ENCODE data around the gene BID.
A peak's percentile ranks its signal among the peaks of the same experiment; 100 is the strongest.

The BID gene

DNA sequence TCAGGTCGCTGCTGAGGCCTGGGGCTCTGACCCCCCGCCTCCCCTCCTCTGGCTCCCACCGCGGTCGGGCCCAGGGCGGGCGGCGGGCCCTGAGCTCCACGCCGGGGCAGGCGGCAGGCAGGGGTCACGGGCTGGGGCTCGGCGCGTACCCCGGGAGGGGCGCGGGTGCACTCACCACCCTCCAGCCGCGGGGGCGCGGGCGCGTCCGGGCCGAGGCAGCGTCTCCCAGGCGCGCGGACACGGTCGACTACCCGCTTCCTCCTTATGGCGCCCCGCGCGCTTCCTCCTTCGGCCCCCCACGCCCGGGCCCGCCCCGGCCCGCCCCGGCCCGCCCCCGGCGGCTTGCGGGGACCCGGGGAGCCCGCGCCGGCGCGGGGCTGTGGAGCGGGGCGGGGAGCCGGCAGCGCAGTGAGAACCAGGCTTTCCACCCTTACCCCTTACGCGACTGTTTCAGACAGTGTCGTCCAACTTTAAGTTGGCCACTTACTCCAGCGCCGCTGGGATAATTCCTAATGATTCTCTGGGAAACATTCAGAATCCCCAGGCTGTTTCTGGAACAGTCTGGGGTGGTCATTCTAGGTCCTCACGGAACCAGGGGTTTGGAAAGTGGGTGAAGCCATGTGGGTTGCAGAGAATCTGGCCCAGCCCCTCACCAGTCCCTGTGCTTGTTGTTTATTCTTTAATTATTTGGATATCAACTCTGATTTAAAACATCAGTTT, at the start of gene BID:
TSS of gene BID (minus strand) at position 264 of the 720 bp plus-strand sequence. CDS start 24,353 bp downstream, outside the sequence.
- peak; percentile 25 for DNase-seq

DNA sequence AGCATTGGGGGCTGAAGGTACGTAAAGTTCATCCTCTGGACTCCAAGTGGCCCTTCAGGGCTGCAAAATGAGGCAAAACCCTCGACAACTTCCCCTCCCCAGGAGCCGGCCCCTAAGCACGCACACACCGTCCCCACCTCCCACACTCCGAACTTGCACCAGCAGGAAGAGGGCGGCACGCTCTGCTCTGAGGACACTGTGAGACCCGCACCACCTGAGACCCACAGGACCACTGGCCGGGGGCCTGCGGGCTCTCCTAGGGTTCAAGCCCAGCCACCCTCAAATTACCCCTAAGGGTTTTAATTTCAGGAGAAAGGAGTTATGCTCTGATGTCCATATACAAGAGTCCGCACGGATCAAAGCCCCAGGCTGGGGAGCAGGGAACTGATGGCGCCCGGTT, 49.7 kb upstream of the BID start:
- DNase-seq = no peak

DNA sequence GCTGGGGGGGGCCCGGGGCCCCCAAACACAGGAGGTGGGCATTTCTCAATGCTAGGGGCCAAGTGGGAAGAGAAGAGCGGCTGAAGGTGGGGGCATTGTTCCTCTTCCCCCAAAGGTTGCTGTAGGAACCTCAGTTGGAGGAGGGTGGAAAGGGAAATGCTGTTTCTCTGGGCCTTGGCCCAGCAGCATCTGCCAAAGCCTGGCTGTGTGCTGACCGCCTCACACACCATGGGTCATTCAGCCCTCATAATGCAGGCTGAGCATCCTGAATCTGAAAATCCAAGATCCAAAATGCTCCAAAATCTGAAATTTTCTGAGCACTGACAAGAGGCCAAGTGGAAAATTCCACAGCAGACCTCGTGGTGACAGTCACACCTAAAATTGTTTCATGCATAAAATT, 49.0 kb upstream of the BID start:
- no peak for DNase-seq

DNA sequence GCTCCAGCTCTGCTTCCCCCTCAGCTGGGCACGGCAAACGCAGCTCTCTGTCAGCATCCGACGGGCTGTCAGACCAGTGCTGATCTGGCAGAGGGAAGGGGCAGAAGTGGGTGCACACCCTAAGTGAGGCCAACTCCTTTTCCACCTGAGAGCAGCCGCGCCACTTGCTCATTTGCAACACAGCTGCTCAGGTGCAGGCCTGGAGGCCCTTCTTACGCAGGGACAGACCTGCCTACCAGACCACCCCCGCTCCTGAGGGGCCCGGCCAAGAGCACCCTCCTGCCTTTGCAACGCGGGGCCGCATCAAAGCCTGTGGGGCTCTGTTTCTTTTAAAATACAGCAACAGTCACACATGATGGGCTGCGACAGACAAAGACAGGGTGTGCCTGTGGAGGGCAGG, 47.8 kb upstream of the BID start:
- no peak for DNase-seq

DNA sequence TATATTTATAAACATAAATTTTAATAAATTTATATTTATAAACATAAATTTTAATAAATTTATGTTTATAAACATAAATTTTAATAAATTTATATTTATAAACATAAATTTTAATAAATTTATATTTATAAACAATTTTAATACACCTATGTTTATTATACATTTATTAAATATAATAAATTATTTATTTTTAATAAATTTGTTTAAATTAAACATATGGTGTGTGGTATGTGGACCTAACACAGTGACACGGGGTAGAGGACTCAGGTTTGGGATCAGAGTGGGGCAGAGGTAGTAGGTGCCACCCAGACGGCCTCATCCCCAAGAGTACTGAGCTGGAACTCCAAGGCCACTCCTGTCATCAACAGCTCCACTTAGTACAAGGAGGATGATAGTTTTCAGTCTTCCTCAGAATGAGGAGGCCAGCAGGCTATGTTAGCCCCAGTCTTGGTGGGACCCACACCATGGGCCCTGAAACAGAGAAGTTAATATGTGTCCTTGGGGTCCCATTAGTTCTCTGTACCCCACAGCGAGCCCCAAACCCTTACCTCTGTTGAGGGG, 46.7 kb upstream of the BID start:
- no peak for DNase-seq

DNA sequence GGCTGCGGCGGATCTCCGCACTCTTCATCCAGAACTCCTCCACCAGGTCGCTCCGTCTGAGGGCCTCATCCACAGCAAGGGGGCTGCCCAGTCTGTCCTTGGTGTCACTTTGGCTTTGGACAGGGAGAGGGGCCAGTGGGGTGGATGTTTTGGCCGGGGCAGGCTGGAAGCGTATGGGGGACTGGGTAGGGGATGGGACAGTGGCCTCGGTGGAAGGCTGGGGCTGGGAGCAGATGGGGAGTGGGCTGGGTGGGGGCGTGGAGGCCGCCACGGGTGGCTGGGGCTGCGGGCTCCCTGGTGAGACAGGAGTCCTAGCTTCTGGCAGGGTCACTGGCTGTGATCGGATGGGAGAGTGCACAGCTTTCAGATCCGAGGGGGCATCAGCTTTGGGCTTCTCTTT, 44.4 kb upstream of the BID start:
- no peak for DNase-seq

DNA sequence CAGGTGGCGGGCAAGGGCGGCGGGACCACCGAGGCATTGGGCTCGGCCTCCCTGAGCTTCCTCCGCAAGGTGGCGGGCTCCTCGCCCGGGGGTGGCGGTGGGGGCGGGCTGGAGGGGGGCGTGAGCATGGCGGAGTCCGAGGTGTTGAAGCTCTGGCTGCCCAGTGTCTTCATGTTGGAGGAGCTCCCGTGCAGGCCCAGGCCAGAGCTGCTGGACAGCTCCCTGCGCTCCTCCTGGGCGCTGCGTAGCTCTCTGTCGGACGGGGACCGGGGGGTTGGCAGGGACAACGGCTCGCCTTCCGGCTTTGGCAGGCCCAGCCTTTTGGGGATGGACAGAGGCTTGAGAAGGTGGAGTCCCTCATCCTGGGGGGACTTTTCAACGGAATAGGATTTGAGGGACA, 43.9 kb upstream of the BID start:
- DNase-seq = no peak

DNA sequence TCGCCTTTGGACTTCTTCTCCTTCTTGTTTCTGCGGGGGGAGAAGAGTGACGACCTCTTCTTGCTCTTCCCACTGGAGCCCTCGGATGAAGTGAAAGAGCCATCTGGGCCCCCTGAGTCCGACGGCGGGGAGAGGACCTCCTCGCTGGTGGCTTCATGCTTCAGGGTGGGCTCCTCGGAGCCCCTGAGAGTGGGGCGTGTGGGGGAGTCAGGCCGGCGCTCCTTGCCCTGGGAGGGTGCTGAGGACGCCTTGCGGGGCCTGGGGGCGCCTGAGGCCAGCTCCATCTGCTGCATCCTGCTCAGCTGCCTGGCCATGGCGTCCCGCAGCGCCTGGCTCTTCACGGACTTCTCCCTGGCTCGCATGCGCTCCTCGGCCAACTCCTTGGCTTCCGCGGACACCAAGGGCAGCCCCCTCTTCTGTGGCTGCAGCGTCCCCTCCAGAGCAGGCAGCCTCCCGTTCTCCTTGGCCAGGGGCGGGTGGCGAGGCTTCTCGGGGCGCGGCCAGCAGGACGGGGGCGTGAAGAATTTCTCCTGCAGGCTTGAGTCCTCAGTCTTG, 43.3 kb upstream of the BID start:
- no peak for DNase-seq

DNA sequence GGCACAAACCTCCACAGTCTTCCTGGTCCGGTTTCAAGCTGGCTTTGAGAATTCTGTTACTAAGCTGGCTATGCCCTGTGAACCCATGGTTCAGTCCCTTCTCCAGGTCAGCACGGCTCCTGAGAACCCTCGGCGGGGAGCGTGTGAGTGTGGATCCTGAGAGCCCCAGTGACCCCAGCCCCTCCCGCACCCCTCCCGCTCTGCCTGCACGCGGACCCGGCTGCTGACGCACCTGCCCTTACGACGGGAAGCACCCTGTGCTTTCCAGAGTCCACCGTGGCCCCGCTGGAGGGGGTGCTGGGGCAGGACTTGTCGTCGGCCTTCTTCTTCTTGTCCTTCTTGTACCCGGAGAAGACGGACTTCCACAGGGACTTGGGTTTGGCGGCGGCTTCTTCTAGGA, 42.8 kb upstream of the BID start:
- DNase-seq = no peak

DNA sequence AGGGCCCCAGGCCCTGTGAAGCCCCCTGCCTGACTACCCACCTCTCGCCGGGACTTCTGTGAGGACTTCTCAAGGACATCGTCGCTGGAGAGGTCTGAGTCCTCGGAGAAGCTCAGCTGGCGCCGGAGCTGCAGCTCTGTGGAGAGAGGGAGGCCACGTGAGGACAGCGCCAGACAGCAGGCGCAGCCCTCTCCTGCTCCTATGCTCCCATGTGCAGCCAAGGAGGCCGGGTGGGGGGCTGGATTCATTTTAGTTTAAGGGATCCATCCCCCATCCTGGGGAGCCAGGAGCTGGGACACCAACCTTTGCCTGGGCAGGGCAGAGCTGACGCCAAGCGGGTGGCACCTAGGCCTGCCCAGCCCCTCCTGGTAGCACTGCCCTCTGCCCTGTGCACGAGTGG, 42.4 kb upstream of the BID start:
- no peak for DNase-seq

DNA sequence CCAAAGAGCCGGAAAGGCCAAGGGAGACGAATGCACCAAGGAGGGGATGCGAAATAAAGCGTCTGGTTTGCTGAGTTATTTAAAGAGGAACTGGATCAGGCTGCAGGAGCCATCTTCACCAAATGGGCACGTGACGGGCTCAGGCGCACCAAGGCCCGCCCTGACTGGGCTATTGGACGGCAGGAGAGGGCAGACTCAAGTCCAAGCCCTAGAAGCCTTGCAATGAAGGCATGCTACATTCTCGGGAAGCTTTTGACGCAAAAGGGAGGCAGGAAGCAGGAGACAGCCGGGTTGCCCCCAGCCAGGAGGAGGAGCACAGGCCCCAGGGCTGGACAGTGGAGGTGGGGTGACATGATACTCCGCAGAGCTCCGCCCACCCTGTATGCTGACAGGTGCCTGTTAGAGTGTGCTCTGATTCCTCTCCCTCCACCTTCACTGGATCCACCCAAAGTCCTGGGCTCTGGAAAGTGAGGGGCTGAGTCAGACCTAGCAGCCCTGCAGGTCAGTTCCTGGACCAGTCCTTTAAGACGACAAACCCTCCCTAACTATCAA, 41.5 kb upstream of the BID start:
- DNase-seq = no peak

DNA sequence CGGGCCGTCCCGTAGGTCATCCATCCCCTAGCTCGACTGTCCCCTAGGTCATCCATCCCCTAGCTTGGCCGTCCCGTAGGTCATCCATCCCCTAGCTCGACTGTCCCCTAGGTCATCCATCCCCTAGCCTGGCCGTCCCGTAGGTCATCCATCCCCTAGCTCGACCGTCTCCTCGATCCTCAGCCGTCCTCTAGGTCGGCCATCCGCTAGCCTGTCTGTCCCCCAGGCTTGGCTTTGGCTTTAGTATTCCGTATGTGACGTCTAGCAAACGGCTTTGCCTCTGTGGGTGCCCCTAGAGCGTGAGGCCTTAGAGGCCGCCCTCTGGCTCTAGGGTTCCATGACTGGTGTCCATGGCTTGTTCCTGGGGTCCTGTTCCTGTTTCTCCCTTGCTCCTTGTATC, 40.6 kb upstream of the BID start:
- no peak for DNase-seq

DNA sequence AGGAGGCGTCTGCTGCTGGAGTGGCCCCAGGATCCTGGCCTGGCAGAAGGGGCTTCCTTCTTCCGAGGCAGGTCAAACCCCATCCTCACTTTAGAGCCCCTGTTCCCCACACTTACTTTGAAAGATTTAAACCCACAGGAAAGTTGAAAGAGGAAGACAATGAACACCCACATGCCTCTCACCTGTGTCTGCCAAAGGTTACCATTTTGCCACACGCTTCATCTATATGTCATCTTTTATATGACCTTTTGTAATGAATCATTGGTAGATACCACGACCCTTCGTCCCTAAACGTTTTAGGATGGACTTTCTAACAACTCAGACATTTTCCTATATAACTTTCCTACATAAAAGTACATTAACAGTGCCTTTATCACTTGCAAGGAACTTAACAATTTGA, 39.8 kb upstream of the BID start:
- no peak for DNase-seq

DNA sequence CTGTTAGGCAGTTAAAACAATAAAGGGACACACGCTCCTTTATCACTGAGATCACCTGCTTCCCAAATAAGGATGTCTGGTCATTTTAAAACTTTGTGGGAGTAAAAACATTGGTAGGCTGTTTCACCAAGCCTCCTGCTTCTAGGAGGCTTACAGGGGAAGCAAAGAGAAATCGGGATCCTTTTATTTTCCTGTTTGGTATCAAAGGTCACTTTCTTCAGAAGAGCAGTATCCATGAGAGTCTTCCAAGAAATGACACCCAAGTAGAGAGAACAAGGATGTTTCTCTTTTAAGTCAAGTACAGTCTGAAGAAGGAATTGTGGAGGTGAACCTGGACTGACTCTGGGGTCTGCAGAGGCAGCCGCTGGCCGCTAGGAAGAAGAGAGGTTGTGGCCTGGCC, 36.9 kb upstream of the BID start:
- DNase-seq = no peak

DNA sequence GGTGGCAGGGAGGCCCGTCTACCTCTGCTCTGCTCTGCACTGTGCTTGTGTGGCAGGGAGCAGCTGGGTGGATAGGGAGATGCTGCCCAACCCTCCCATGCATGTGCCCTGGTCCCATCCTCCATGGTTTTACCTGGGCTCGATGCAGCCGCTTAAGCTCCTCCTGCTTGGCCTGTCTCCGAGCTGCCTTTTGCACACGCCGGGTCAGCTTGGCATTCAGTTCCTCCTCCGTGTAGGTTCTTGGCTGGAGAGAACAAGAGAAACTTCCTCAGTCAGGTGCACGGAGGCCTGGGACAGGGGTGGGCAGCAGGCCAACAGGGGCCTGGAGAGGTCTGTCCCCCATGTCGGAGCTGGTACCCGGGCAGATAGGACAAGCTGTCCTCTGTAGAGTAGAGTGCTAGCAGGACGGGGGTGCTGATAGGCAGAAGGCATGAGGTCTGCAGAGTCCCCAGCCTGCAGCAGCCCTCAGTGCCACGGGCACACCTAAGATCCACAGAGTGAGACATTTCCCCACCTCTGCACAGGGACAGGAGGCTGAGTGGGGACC, 36.4 kb upstream of the BID start:
- no peak for DNase-seq

DNA sequence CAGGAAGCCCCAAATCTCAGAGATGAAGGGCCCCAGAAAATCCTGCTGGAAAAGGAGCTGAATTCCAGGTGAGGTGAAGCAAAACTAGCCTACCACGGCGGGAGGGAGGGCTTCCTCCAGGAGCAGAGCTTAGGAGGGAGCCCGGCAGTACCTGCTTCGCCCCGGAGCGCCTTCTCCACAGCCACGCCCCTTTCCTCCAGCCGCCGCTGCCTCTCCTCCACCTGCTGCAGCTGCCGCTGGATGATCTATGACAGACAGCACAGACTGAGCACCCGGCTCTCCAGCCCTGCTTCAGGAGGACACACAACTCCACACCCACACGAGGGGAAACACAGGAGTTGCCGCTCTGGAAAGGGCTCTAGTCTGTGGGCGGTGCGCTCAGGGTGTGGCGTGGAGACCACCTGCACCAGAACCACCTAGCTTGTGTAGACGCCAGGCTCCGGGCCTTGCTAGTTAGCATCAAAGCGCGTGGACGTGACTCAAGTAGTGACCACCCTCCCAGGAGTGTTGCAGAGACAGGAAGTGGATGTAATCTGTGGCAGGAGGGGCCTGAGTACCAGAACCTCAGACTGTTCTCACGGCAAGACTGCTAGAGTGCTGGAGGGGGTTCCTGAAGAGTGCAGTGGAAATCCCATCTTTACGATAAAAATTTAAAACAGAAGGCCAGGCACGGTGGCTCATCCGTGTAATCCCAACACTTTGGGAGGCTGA, 34.6 kb upstream of the BID start:
- no peak for DNase-seq

DNA sequence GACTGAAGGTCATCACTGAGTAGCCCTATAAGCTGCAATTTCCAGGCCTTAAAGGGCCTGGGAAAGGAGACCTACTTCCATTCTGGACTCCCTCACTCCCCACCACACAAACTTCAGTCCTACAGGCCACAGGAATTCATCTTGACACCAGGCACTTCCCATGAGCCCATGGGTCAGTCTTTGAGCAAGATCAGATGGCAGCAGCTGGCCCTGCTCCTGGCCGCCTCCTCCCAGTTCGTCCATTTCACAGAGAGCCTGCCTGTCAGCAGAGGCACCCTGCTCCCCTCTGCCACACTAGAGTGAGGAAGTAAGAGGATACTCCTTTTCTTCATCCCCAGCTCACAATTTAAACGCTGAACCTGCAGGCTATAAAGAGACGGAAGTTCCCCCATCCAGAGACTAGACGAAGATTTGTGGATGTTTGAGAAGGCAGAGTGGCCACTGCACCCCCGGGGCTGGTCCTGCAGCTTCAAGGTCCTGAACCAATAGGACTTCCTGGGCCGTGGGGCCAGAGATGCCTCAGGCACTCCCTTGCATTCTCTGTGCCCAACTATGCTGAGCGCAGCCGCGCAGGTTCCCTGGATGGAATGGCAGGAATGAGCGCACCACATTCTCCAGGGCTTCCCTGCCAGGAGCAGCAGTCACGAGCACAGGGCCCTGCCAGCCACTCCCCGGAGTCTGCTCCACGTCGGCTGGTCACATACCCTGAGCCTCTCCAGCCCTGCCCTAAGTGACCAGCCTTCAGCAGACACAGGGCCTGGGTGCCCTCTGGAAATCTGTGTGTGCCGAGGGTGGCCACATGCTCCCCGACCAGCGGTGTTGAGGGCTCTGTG, 33.5 kb upstream of the BID start:
- no peak for DNase-seq

DNA sequence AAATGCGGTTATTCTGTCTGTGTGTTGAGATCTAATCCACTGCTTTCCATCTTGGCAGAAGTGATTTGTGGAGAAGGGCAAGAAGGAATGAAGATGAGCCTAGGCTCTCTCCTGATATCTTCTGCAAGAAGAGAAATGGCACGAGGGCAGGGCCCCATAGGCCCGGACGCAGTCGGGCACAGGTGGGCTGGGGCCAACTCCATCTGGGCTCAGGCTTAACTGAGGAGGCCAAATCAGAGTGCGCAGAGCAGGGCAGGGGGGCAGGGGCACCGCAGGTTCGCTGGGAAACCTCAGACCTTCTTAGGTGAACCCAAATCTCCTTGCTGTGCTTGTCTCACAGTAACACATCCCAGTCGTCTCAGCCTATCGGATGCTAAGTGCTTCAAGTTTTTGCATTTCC, 32.8 kb upstream of the BID start:
- DNase-seq = no peak

DNA sequence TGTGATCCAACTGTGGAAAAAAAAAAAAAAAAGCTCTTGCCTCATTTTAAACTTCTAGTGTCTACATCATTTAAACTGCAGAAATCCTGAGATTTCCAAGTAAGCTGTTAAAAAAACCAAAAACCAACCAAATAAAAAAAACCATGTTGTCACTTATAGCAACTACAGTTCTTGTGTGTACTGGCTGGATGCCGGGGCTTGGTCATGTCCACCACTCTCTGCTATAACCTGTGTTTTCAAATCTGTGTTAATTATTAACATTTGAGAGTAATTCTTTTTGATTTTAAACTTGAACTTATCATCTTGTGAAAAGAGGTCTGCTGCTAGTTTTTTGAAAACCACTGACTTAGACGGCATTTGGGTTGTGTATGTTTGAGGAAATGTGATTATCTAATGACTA, 32.2 kb upstream of the BID start:
- no peak for DNase-seq

DNA sequence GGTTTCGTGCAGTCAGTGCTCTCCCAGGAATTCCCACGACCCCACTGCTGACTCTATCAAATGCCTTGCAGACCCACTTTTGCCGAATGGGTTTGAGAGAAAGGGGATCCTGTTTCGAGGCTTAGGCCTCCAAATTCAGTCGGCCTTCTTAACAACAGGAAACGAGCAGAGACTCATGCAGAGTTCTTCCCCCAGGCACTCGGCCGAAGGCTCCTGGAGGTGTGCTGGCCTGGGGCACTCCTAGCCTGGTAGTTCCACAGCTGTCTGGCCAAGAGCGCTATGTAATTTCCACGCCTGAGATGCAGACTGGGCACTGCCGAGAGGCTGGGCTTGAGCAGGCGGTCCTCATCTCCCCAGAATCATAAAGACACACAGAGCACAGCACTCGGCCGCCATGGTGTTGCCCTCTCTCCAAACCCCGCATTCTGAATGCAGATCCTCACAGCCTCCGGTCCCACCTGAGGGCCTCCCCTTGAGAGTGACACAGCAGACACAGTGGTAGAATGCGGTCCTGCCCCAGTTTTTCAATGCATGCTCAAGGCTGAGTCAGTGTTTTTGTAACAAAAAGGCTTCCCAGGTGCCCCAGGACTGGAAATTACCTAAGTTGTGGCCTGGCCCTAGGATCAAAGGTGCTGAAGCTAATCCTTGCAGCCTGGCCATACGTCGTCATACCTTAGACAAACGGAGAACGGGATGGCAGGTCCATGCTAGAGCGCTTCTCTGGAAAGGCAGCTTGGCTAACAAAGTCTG, 30.2 kb upstream of the BID start:
- DNase-seq = no peak

DNA sequence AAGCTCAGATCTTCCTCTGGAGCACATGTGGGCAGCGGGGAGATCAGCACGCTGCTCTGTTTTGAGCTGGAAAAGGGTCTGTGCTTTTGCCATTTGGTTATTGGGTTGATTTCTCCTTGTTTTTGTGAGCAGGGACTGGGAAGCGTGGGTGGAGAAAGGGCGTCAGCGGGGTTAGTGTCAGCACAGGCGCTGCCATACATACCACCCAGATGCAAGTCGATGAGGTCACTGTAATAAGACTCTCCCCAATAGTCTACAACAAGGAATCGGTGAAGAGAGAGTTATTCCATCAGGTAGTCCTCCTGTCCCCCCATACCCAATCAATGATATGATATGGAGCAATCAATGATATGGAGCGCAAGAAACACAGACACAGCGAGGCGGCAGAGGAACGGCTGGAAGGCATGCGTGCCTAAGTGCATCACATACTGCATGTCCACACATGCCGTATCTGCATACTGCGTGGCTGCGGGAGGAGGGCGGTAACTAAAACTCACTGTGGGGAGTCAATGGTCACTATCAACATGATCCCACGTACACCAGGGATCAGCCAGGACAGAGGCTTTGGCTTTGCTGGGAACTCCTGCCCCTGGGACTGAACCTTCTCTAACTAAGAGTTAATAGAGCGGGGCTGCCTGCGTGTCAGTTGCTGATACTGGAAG, 29.5 kb upstream of the BID start:
- no peak for DNase-seq

Data from activated CD4-positive, alpha-beta T cell treated with anti-CD3 and anti-CD28 coated beads, Interleukin-2, amount 50 U/mL, for 1 hour (primary cell).